Stimulated activated CD8-positive, alpha-beta memory T cell treated with anti-CD3 and anti-CD28 coated beads, Interleukin-4, amount 100 ng/mL, for 48 hours (primary cell): ENCODE results near the gene TAF10.

ENCODE experiments used
- DNase-seq: peaks from one replicate; pipeline ENCODE4 v3.0.0-alpha.2; 2020

The TAF10 gene

GRCh38 chr11:6576471-6577373 is 35.3 kb downstream of the TAF10 start:
- DNase-seq = no peak

- DNase-seq = no peak
Measured at GRCh38 chr11:6574816-6575715, 37.0 kb downstream of the TAF10 start.

- DNase-seq = no peak
Measured at GRCh38 chr11:6572215-6572614, 39.8 kb downstream of the TAF10 start.

- DNase-seq = no peak
Measured at GRCh38 chr11:6571434-6572008, 40.5 kb downstream of the TAF10 start.

GRCh38 chr11:6570691-6571427 is 41.2 kb downstream of the TAF10 start:
- no peak for DNase-seq

GRCh38 chr11:6569706-6570105 is 42.3 kb downstream of the TAF10 start:
- DNase-seq = no peak

GRCh38 chr11:6568191-6568918 is 43.7 kb downstream of the TAF10 start:
- no peak for DNase-seq

- no peak for DNase-seq
Measured at GRCh38 chr11:6567371-6567745, 44.7 kb downstream of the TAF10 start.

- no peak for DNase-seq
Measured at GRCh38 chr11:6566704-6567370, 45.2 kb downstream of the TAF10 start.

GRCh38 chr11:6565988-6566703 is 45.9 kb downstream of the TAF10 start:
- DNase-seq = no peak

- DNase-seq = no peak
Measured at GRCh38 chr11:6565325-6565724, 46.7 kb downstream of the TAF10 start.

GRCh38 chr11:6563667-6564066 is 48.3 kb downstream of the TAF10 start:
- no peak for DNase-seq

GRCh38 chr11:6563121-6563619 is 48.8 kb downstream of the TAF10 start:
- DNase-seq = no peak

- no peak for DNase-seq
Measured at GRCh38 chr11:6561288-6561687, 50.7 kb downstream of the TAF10 start.
